H1 (cell line): ENCODE data around the gene RPTOR. TPM values are rescaled to one million over a fixed set of nuclear protein-coding genes. Genes with fewer than 3 reads are reported as not detected.
"Not testable (repeated sequence)": the region's sequence is repeated elsewhere in the genome, so short reads cannot be mapped to it uniquely, and the experiment has no call there.

Source experiments
- CTCF ChIA-PET: fragments of 300-600 bp; sonication (Branson Sonifier 250); formaldehyde crosslinking; loops from one replicate; lab custom pipeline; 2021; ENCODE audit not compliant: partially characterized antibody; lab: Charles Lee
- POLR2A ChIA-PET: fragments of 300-600 bp; sonication (Branson Sonifier 250); formaldehyde crosslinking; loops from one replicate; lab custom pipeline; 2021; ENCODE audit warnings: inconsistent platforms; ENCODE audit not compliant: partially characterized antibody; lab: Charles Lee
- DNase-seq, 2 experiments: peaks; one replicate each; pipeline versions ENCODE4 v3.0.0 to v3.0.0-alpha.2; 2010 to 2022; ENCODE audit warnings: low spot score in 2 of 2, low read depth in 1 of 2, mixed read lengths in 1 of 2
- FAIRE-seq: peaks from 2 replicates; lab custom pipeline; 2011; peaks lifted over from hg19 to GRCh38; lab: Jason Lieb, UNC
- H2AFZ ChIP-seq: 2 replicates; pipeline ENCODE4 v1.8.1; 2012; ENCODE audit warnings: low read length, inconsistent platforms
- H2AK5ac ChIP-seq: 2 replicates; pipeline ENCODE4 v1.6.1; 2013; ENCODE audit warnings: low read depth, low read length
- H2BK120ac ChIP-seq: replicated peaks from 2 replicates; pipeline ENCODE3; 2013; ENCODE audit warnings: low read depth, low read length, inconsistent platforms
- H2BK12ac ChIP-seq: 2 replicates; pipeline ENCODE4 v1.6.1; 2013; ENCODE audit warnings: low read depth, low read length
- H2BK15ac ChIP-seq: 2 replicates; pipeline ENCODE4 v1.6.1; 2013; ENCODE audit warnings: low read length
- H2BK20ac ChIP-seq: 2 replicates; pipeline ENCODE4 v1.6.1; 2013; ENCODE audit warnings: low read length
- H2BK5ac ChIP-seq: 2 replicates; pipeline ENCODE4 v1.6.1; 2013; ENCODE audit warnings: low read depth, low read length
- H3K14ac ChIP-seq: 2 replicates; pipeline ENCODE4 v1.6.1; 2013; ENCODE audit warnings: inconsistent platforms; ENCODE audit not compliant: insufficient read length
- H3K18ac ChIP-seq: 2 replicates; pipeline ENCODE4 v1.6.1; 2013; ENCODE audit warnings: low read length; ENCODE audit errors: extremely low read depth
- H3K23ac ChIP-seq: 2 replicates; pipeline ENCODE4 v1.6.1; 2013; ENCODE audit warnings: inconsistent platforms; ENCODE audit not compliant: insufficient read length
- H3K23me2 ChIP-seq: 2 replicates; pipeline ENCODE4 v1.6.1; 2013; ENCODE audit warnings: low read depth, low read length
- H3K27ac ChIP-seq: 2 replicates; pipeline ENCODE4 v1.6.1; 2011; ENCODE audit warnings: low read depth, low read length, inconsistent platforms
- H3K27me3 ChIP-seq, 4 experiments: replicated peaks in 1 of 4; 1 replicate in 1 of 4; 2 replicates in 3 of 4; pipeline versions ENCODE4 v1.6.1 to v1.8.1; 2011 to 2013; ENCODE audit warnings: low read length in 3 of 4, mild to moderate bottlenecking in 3 of 4, inconsistent platforms in 2 of 4, mixed read lengths in 2 of 4, moderate library complexity in 1 of 4; ENCODE audit not compliant: control insufficient read depth in 3 of 4, insufficient read depth in 3 of 4; ENCODE audit errors: extremely low read depth in 1 of 4
- H3K36me3 ChIP-seq, 4 experiments: 2 replicates each; pipeline versions ENCODE4 v1.6.1 to v1.8.1; 2011 to 2013; ENCODE audit warnings: mild to moderate bottlenecking in 4 of 4, low read length in 3 of 4, moderate library complexity in 2 of 4, control low read depth in 1 of 4, inconsistent platforms in 1 of 4; ENCODE audit not compliant: insufficient read depth in 4 of 4, control insufficient read depth in 2 of 4
- H3K4ac ChIP-seq: replicated peaks from 2 replicates; pipeline ENCODE3; 2013; ENCODE audit warnings: low read length, low read depth, mixed read lengths, inconsistent platforms; ENCODE audit not compliant: insufficient read length
- H3K4me1 ChIP-seq, 4 experiments: replicated peaks in 1 of 4; 1 replicate in 1 of 4; 2 replicates in 3 of 4; pipeline versions ENCODE4 v1.6.1 to v1.8.1; 2011 to 2013; ENCODE audit warnings: low read length in 3 of 4, inconsistent platforms in 2 of 4, mixed read lengths in 1 of 4; ENCODE audit not compliant: insufficient read depth in 4 of 4, control insufficient read depth in 3 of 4
- H3K4me2 ChIP-seq, 2 experiments: 2 replicates each; pipeline versions ENCODE4 v1.6.1 to v1.8.1; 2011 to 2013; ENCODE audit warnings: low read depth in 2 of 2, low read length in 2 of 2, control low read depth in 1 of 2, inconsistent platforms in 1 of 2, mild to moderate bottlenecking in 1 of 2; ENCODE audit not compliant: insufficient read depth in 1 of 2
- H3K4me3 ChIP-seq, 4 experiments: fragments of 200-600, 300-600 bp in 1 of 4; sonication (generic), shearing (Covaris generic), sonication (Bioruptor Twin) in 1 of 4; 2 replicates each; pipeline versions ENCODE4 v1.5.1 to v1.8.1; 2011 to 2016; ENCODE audit warnings: low read length in 4 of 4, low read depth in 3 of 4, control low read depth in 2 of 4, inconsistent platforms in 2 of 4, mild to moderate bottlenecking in 2 of 4, mixed read lengths in 1 of 4, moderate library complexity in 1 of 4; ENCODE audit not compliant: insufficient read depth in 2 of 4; ENCODE audit errors: extremely low read depth in 1 of 4
- H3K56ac ChIP-seq: replicated peaks from 2 replicates; pipeline ENCODE3; 2013; ENCODE audit warnings: low read depth, mild to moderate bottlenecking, mixed read lengths, low read length, inconsistent platforms; ENCODE audit not compliant: insufficient read length
- H3K79me1 ChIP-seq: 2 replicates; pipeline ENCODE4 v1.6.1; 2013; ENCODE audit warnings: low read depth, low read length, control low read depth
- H3K79me2 ChIP-seq, 2 experiments: 2 replicates each; pipeline versions ENCODE4 v1.6.1 to v1.8.1; 2012 to 2013; ENCODE audit warnings: low read length in 2 of 2, mild to moderate bottlenecking in 2 of 2, inconsistent platforms in 1 of 2; ENCODE audit not compliant: insufficient read depth in 2 of 2, control insufficient read depth in 1 of 2
- H3K9ac ChIP-seq, 4 experiments: replicated peaks in 1 of 4; 1 replicate in 1 of 4; 2 replicates in 3 of 4; pipeline versions ENCODE4 v1.6.1 to v1.8.1; 2011 to 2013; ENCODE audit warnings: low read depth in 3 of 4, low read length in 3 of 4, control low read depth in 2 of 4, mild to moderate bottlenecking in 2 of 4, moderate library complexity in 2 of 4, inconsistent platforms in 1 of 4; ENCODE audit errors: extremely low read depth in 1 of 4
- H3K9me3 ChIP-seq, 2 experiments: 2 replicates each; pipeline versions ENCODE4 v1.6.1 to v1.8.1; 2012 to 2013; ENCODE audit warnings: mild to moderate bottlenecking in 2 of 2, moderate library complexity in 2 of 2, control low read depth in 1 of 2, inconsistent platforms in 1 of 2, low read depth in 1 of 2, low read length in 1 of 2, mixed read lengths in 1 of 2; ENCODE audit not compliant: insufficient read depth in 2 of 2
- H4K20me1 ChIP-seq, 2 experiments: replicated peaks in 1 of 2; 2 replicates each; pipeline versions ENCODE3 to v1.8.1; 2011 to 2013; ENCODE audit warnings: inconsistent platforms in 2 of 2, low read length in 2 of 2, mild to moderate bottlenecking in 1 of 2; ENCODE audit not compliant: insufficient read depth in 2 of 2, control insufficient read depth in 1 of 2
- H4K5ac ChIP-seq: 2 replicates; pipeline ENCODE4 v1.6.1; 2013; ENCODE audit warnings: low read length, low read depth, mixed read lengths, inconsistent platforms; ENCODE audit not compliant: insufficient read length
- H4K8ac ChIP-seq: 2 replicates; pipeline ENCODE4 v1.8.0; 2013; ENCODE audit warnings: mild to moderate bottlenecking, moderate library complexity, low read length, inconsistent platforms; ENCODE audit not compliant: insufficient read depth; ENCODE audit errors: extremely low read depth
- H4K91ac ChIP-seq: replicated peaks from 2 replicates; pipeline ENCODE3; 2013; ENCODE audit warnings: low read length, mixed read lengths, inconsistent platforms; ENCODE audit not compliant: insufficient read length
- WGBS, 2 experiments: shearing (Covaris generic) in 1 of 2; methylation state at CpG; one replicate each; pipeline versions ENCODE4 v1.1.6 to v1.1.7; 2013 to 2015; ENCODE audit warnings: low lambda C conversion rate in 2 of 2, mixed read lengths in 2 of 2, inconsistent platforms in 1 of 2, low coverage in 1 of 2, missing lambda C conversion rate in 1 of 2; ENCODE audit not compliant: insufficient replicate concordance in 2 of 2, insufficient coverage in 1 of 2, insufficient read length in 1 of 2; ENCODE audit errors: extremely low coverage in 1 of 2, missing lambda C conversion rate in 1 of 2; 5-methylcytosine and 5-hydroxymethylcytosine counted together
- polyA plus RNA-seq, 7 experiments: library from polyadenylated mRNA; depleted of rRNA in 3 of 7; stranded (reverse) in 5 of 7; unstranded in 2 of 7; fragments of >200 nt in 5 of 7; fragments of 200-250 nt in 2 of 7; gene quantifications; 1 replicate in 5 of 7; 2 replicates in 1 of 7; 4 replicates in 1 of 7; pipeline versions ENCODE4 v1.2.1 to v1.2.3, GENCODE V29; 2011 to 2013; ENCODE audit warnings: missing spikeins in 2 of 7, mixed read lengths in 2 of 7
- total RNA-seq: library from RNA; stranded (reverse); fragmentation: NEBNext Ultra II Directional; extraction: Animal tissue kit (Norgen Biotek cat#: 25700); gene quantifications from 2 replicates; pipeline ENCODE4 v1.2.1, GENCODE V29; 2021

The RPTOR gene
- total and polyA plus RNA-seq, 2 of the 8 experiments (the other 6 are each of a cell fraction or from before 2014, with no cell fraction given): 6.9 to 28.7 TPM

- H4K91ac ChIP-seq, H3K4ac ChIP-seq, H3K18ac ChIP-seq, H3K23ac ChIP-seq, H4K5ac ChIP-seq, H3K4me3 ChIP-seq, H2BK12ac ChIP-seq, H4K8ac ChIP-seq, H3K79me1 ChIP-seq, H4K20me1 ChIP-seq, H3K56ac ChIP-seq, H3K27me3 ChIP-seq, H3K36me3 ChIP-seq, H2BK5ac ChIP-seq, H2AFZ ChIP-seq, H2BK120ac ChIP-seq, H3K4me2 ChIP-seq, DNase-seq, FAIRE-seq, H2BK15ac ChIP-seq, H3K9ac ChIP-seq, H3K14ac ChIP-seq, H3K9me3 ChIP-seq, H2BK20ac ChIP-seq, H3K23me2 ChIP-seq, H3K27ac ChIP-seq, H2AK5ac ChIP-seq: not testable (repeated sequence)
- Histone ChIP-seq H3K79me2 (peaks cover 0 to 64% of the 10 kb centered on the region in 2 experiments; a peak in 3 of 4 replicates), H3K4me1 (peaks cover 0 to 26% (median 14%) of the 10 kb centered on the region in 4 experiments; a peak in 6 of 7 replicates)
- WGBS, 2 experiments: 91% methylated on average over 3 of the region's 3 CpGs; no CpG with 5 or more reads in 1 of the 2 experiments
- ChIA-PET POLR2A (interaction anchor here (0.7 kb wide), 1 partner anchor 32 kb away, joined by 3 read pairs; no protein-coding TSS in a partner anchor), CTCF (interaction anchor here (0.8 kb wide), 1 partner anchor 34 kb away, joined by 3 read pairs; no protein-coding TSS in a partner anchor)
These were observed 154.6 kb downstream of the RPTOR start for GRCh38 chr17:80699205-80699604.
